CD4-positive, alpha-beta T cell (primary cell): ENCODE data around the gene NCF2. TPM values are rescaled to one million over a fixed set of nuclear protein-coding genes. Genes with fewer than 3 reads are reported as not detected.

Experiments used
- ATAC-seq: fragments of 200-7000 bp; cut with Tn5 transposase; one replicate; pipeline ENCODE4 v1.10.0; 2022; ENCODE audit warnings: mild to moderate bottlenecking; ENCODE audit not compliant: poor library complexity
- CTCF ChIA-PET: fragments of 350-600 bp; sonication (Branson Sonifier 250); formaldehyde crosslinking; loops from one replicate; lab custom pipeline; 2021; ENCODE audit warnings: antibody characterized with exemption, inconsistent platforms; lab: Charles Lee
- POLR2A ChIA-PET: fragments of 350-600 bp; sonication (Branson Sonifier 250); formaldehyde crosslinking; loops from one replicate; lab custom pipeline; 2021; ENCODE audit warnings: antibody characterized with exemption, inconsistent platforms; lab: Charles Lee
- DNase-seq, 14 experiments: peaks; one replicate each; pipeline ENCODE4 v3.0.0-alpha.2; 2013 to 2020; ENCODE audit warnings: mixed read lengths in 2 of 14
- H3K27ac ChIP-seq, 2 donors: one replicate each; pipeline versions ENCODE4 v1.5.1 to v1.7.0; 2013; ENCODE audit warnings: low read length in 2 of 2, low read depth in 1 of 2, mild to moderate bottlenecking in 1 of 2
- H3K27me3 ChIP-seq, 2 experiments: 1 replicate in 1 of 2; 2 replicates in 1 of 2; pipeline versions ENCODE4 v1.6.1 to v1.7.0; 2013; ENCODE audit warnings: low read length in 2 of 2, control low read depth in 1 of 2, mild to moderate bottlenecking in 1 of 2, moderate library complexity in 1 of 2; ENCODE audit not compliant: insufficient read depth in 2 of 2, control insufficient read depth in 1 of 2
- H3K36me3 ChIP-seq: one replicate; pipeline ENCODE4 v1.6.1; 2013; ENCODE audit warnings: low read length, control low read depth; ENCODE audit not compliant: insufficient read depth
- H3K4me1 ChIP-seq: one replicate; pipeline ENCODE4 v1.6.1; 2013; ENCODE audit warnings: low read length, control low read depth; ENCODE audit not compliant: insufficient read depth
- H3K4me3 ChIP-seq: one replicate; pipeline ENCODE4 v1.5.1; 2013; ENCODE audit warnings: mild to moderate bottlenecking, low read length, moderate library complexity
- H3K9me3 ChIP-seq, 2 experiments: 1 replicate in 1 of 2; 2 replicates in 1 of 2; pipeline versions ENCODE4 v1.6.1 to v1.7.0; 2013; ENCODE audit warnings: low read length in 2 of 2, mild to moderate bottlenecking in 2 of 2, control low read depth in 1 of 2, moderate library complexity in 1 of 2; ENCODE audit not compliant: control insufficient read depth in 1 of 2, insufficient read depth in 1 of 2
- H3K27ac Mint-ChIP-seq: one replicate; pipeline ENCODE4 v1.8.0; 2020; ENCODE audit warnings: mixed read lengths
- H3K27me3 Mint-ChIP-seq: one replicate; pipeline ENCODE4 v1.8.0; 2021; ENCODE audit warnings: mixed read lengths
- H3K36me3 Mint-ChIP-seq: one replicate; pipeline ENCODE4 v1.8.0; 2021; ENCODE audit warnings: low read depth, mixed read lengths
- H3K4me1 Mint-ChIP-seq: one replicate; pipeline ENCODE4 v1.8.0; 2021; ENCODE audit warnings: low read depth, mixed read lengths
- H3K4me3 Mint-ChIP-seq: one replicate; pipeline ENCODE4 v1.8.0; 2020; ENCODE audit warnings: mild to moderate bottlenecking, mixed read lengths
- H3K9me3 Mint-ChIP-seq: one replicate; pipeline ENCODE4 v1.8.0; 2020; ENCODE audit warnings: mixed read lengths
- intact Hi-C, 2 experiments: fragments of 100-400 bp; cut with DNase I in 1 of 2; cut with micrococcal nuclease in 1 of 2; formaldehyde crosslinking; loops; one replicate each; pipeline versions ENCODE4 v1.15.1 to v1.9.0; 2023 to 2025; cut with DNase I, micrococcal nuclease
- total RNA-seq, 174 experiments: library from RNA in 2 of 174; stranded (reverse) in 2 of 174; gene quantifications; one replicate each; pipeline ENCODE4 v1.2.3 and lab custom pipeline; 2021 to 2026
- TF ChIP-seq, protein P1 (sequence below): fragments of 200-600 bp; IDR thresholded peaks from one replicate; pipeline ENCODE4 v1.8.0; 2022; ENCODE audit warnings: antibody characterized with exemption, mild to moderate bottlenecking

The NCF2 gene
- total RNA-seq, 2 experiments from 2014 or later = 2.9 to 3.1 TPM

DNA sequence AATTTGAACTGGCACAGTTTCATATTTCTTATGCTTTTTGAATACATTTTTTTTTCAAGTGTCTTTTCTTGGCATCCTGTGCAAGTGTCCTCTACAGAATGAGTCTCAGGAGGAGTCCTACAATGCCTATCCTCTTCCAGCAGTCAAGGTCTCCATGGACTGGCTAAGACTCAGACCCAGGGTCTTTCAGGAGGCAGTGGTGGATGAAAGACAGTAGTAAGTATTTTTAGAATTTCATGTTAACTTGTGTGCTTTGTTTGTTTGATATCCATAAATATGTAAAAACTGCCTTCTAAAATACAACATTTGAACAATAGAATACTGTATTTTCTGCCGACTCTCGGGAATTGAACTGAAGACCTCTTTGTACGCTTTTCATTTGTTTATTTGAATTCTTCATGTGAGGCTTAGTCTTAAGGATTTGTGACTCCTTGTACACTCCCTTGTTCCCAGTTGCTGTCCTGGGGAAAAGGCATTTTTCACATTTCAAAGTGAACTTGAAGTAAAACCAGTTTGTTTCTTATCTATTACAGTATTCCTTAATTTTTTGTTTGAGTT is 56.6 kb downstream of the NCF2 start:
- no peaks in the 10 kb centered on the region for H3K27me3 ChIP-seq
- no peak overlapping the region for H3K27ac ChIP-seq
- TF ChIP-seq, protein P1, sequence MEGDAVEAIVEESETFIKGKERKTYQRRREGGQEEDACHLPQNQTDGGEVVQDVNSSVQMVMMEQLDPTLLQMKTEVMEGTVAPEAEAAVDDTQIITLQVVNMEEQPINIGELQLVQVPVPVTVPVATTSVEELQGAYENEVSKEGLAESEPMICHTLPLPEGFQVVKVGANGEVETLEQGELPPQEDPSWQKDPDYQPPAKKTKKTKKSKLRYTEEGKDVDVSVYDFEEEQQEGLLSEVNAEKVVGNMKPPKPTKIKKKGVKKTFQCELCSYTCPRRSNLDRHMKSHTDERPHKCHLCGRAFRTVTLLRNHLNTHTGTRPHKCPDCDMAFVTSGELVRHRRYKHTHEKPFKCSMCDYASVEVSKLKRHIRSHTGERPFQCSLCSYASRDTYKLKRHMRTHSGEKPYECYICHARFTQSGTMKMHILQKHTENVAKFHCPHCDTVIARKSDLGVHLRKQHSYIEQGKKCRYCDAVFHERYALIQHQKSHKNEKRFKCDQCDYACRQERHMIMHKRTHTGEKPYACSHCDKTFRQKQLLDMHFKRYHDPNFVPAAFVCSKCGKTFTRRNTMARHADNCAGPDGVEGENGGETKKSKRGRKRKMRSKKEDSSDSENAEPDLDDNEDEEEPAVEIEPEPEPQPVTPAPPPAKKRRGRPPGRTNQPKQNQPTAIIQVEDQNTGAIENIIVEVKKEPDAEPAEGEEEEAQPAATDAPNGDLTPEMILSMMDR = no peak
- no peak overlapping the region for H3K4me3 ChIP-seq
- Mint-ChIP-seq H3K4me1 (no peaks in the 10 kb centered on the region), H3K27ac (no peak overlapping the region), H3K9me3 (no peaks in the 10 kb centered on the region), H3K36me3 (peaks cover 94% of the 10 kb centered on the region), H3K27me3 (no peaks in the 10 kb centered on the region), H3K4me3 (no peak overlapping the region)
- ChIA-PET CTCF (no interaction called here), POLR2A (no interaction called here)
- no peak for ATAC-seq
- no peak for DNase-seq
- intact Hi-C loops = no loop called here
- H3K4me1 ChIP-seq = no peaks in the 10 kb centered on the region
- no peaks in the 10 kb centered on the region for H3K9me3 ChIP-seq
- H3K36me3 ChIP-seq = peaks cover 83% of the 10 kb centered on the region

DNA sequence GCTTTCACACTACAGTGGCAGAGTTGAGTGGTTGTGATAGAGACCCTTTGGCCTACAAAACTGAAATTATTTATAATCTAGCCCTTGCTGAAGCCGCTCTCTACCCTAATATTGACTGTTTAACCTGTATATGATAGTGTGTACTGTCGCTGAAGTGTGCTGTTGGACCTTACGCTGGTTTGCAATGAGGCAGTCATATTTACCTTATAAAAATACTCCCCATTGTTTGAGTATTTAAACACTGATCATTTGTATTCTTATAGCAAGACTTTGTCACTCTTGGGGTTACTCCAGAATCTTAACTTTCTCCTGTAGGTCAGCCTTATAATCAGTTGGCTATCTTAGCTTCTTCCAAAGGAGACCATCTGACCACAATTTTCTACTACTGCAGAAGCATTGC is 61.7 kb downstream of the NCF2 start:
- TF ChIP-seq, protein P1 = no peak
- Histone ChIP-seq H3K4me1 (no peaks in the 10 kb centered on the region), H3K9me3 (no peaks in the 10 kb centered on the region), H3K27ac (no peak overlapping the region), H3K27me3 (no peaks in the 10 kb centered on the region), H3K36me3 (peaks cover 72% of the 10 kb centered on the region), H3K4me3 (no peak overlapping the region)
- Mint-ChIP-seq H3K36me3 (peaks cover 79% of the 10 kb centered on the region), H3K27me3 (no peaks in the 10 kb centered on the region), H3K27ac (no peak overlapping the region), H3K4me1 (peaks cover under 1% of the 10 kb centered on the region), H3K9me3 (no peaks in the 10 kb centered on the region), H3K4me3 (no peak overlapping the region)
- ATAC-seq (no peak), DNase-seq (no peak)
- ChIA-PET CTCF (interaction anchor here (0.7 kb wide), 1 partner anchor 10 kb away, joined by 3 read pairs; no protein-coding TSS in a partner anchor), POLR2A (no interaction called here)
- intact Hi-C loops = no loop called here

DNA sequence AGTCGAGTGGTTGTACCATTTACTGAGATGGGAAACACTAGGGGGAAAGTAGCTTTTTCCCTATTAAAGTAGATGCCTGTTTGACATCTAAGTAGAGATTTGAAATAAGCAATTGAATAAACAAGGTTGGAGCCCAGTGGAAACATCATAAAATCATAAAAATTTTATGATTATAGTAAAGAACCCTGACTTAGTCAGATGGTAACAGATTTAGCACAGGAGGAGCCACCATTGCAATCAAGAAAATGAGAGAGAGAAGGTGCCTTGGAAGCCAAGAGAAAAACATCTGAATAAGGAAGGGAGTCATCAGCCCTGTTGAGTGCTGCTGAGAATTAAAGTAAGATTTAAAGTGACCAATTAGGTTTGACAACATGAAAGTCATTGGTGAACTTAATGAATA is 68.2 kb downstream of the NCF2 start:
- no peaks in the 10 kb centered on the region for H3K27me3 Mint-ChIP-seq
- H3K27ac ChIP-seq = no peak overlapping the region
- TF ChIP-seq, protein P1 = no peak
- H3K27ac Mint-ChIP-seq = no peak overlapping the region
- intact Hi-C loops = no loop called here
- DNase-seq (no peak), ATAC-seq (no peak)
- H3K4me3 Mint-ChIP-seq = no peak overlapping the region
- H3K4me1 ChIP-seq = no peaks in the 10 kb centered on the region
- ChIA-PET POLR2A (no interaction called here), CTCF (interaction anchor here (1.2 to 1.4 kb wide), 2 partner anchors 26 to 47 kb away, joined by 3 read pairs; no protein-coding TSS in a partner anchor)
- no peaks in the 10 kb centered on the region for H3K27me3 ChIP-seq
- no peaks in the 10 kb centered on the region for H3K9me3 Mint-ChIP-seq
- H3K9me3 ChIP-seq = no peaks in the 10 kb centered on the region
- peaks cover 8% of the 10 kb centered on the region for H3K4me1 Mint-ChIP-seq
- no peak overlapping the region for H3K4me3 ChIP-seq
- H3K36me3 Mint-ChIP-seq = peaks cover 83% of the 10 kb centered on the region
- peaks cover 40% of the 10 kb centered on the region for H3K36me3 ChIP-seq
